GM23338 (cell line): ENCODE measurements around the gene CHRNA4. TPM values are rescaled to one million over a fixed set of nuclear protein-coding genes. Genes with fewer than 3 reads are reported as not detected.

ENCODE experiments used
- ATAC-seq: fragments of 200-7000 bp; cut with Tn5 transposase; 3 replicates; pipeline ENCODE4 v1.9.1; 2020
- DNase-seq: peaks from one replicate; pipeline ENCODE4 v3.0.0-alpha.2; 2015; ENCODE audit warnings: low spot score
- H2AFZ ChIP-seq: fragments of 200-600 bp; sonication (generic); 2 replicates; pipeline ENCODE4 v1.8.0; 2016; ENCODE audit warnings: antibody characterized with exemption, mild to moderate bottlenecking, moderate library complexity
- H3F3A ChIP-seq: fragments of 200-600 bp; sonication (generic); replicated peaks from 2 replicates; pipeline ENCODE4 v1.8.0; 2017; ENCODE audit warnings: antibody characterized with exemption, mixed run types, low read depth
- H3K27ac ChIP-seq: fragments of 200-600 bp; sonication (generic); 2 replicates; pipeline ENCODE4 v1.6.1; 2016; ENCODE audit warnings: low read depth
- H3K27me3 ChIP-seq: fragments of 200-600 bp; sonication (generic); 2 replicates; pipeline ENCODE4 v1.8.0; 2016; ENCODE audit warnings: mild to moderate bottlenecking, mixed run types, moderate library complexity; ENCODE audit not compliant: insufficient read depth
- H3K36me3 ChIP-seq: fragments of 200-600 bp; sonication (generic); 2 replicates; pipeline ENCODE4 v1.8.0; 2016; ENCODE audit warnings: mild to moderate bottlenecking; ENCODE audit not compliant: insufficient read depth
- H3K4me1 ChIP-seq: fragments of 200-600 bp; sonication (generic); 2 replicates; pipeline ENCODE4 v1.8.0; 2016; ENCODE audit warnings: mild to moderate bottlenecking, moderate library complexity; ENCODE audit not compliant: insufficient read depth
- H3K4me2 ChIP-seq: fragments of 200-600 bp; sonication (generic); 2 replicates; pipeline ENCODE4 v1.7.1; 2017; ENCODE audit warnings: mixed run types
- H3K4me3 ChIP-seq: fragments of 200-600 bp; sonication (generic); 2 replicates; pipeline ENCODE4 v1.6.1; 2016; ENCODE audit warnings: mixed run types
- H3K79me2 ChIP-seq: fragments of 200-600 bp; sonication (generic); replicated peaks from 2 replicates; pipeline ENCODE4 v1.8.0; 2017; ENCODE audit warnings: mild to moderate bottlenecking; ENCODE audit not compliant: insufficient read depth
- H3K9me2 ChIP-seq: fragments of 200-600 bp; sonication (generic); 2 replicates; pipeline ENCODE4 v1.8.0; 2017; ENCODE audit not compliant: insufficient read depth
- H4K20me1 ChIP-seq: fragments of 200-600 bp; sonication (generic); replicated peaks from 2 replicates; pipeline ENCODE4 v1.8.0; 2017; ENCODE audit warnings: mild to moderate bottlenecking; ENCODE audit not compliant: insufficient read depth
- H3K27ac Mint-ChIP-seq: 2 replicates; pipeline ENCODE4 v1.8.0; 2020; ENCODE audit warnings: inconsistent platforms, mild to moderate bottlenecking, moderate library complexity, mixed read lengths
- H3K27me3 Mint-ChIP-seq: 3 replicates; pipeline ENCODE4 v1.8.0; 2022; ENCODE audit warnings: low read depth, mild to moderate bottlenecking, moderate library complexity, mixed read lengths, inconsistent platforms; ENCODE audit not compliant: insufficient read depth, poor library complexity
- H3K36me3 Mint-ChIP-seq: 3 replicates; pipeline ENCODE4 v1.8.0; 2021; ENCODE audit warnings: low read depth, mild to moderate bottlenecking, inconsistent platforms, moderate library complexity, mixed read lengths
- H3K4me1 Mint-ChIP-seq: 3 replicates; pipeline ENCODE4 v1.8.0; 2020; ENCODE audit warnings: mild to moderate bottlenecking, inconsistent platforms, mixed read lengths
- H3K4me3 Mint-ChIP-seq: 3 replicates; pipeline ENCODE4 v1.8.0; 2021; ENCODE audit warnings: moderate library complexity, mild to moderate bottlenecking, inconsistent platforms, mixed read lengths
- H3K9me3 Mint-ChIP-seq: 3 replicates; pipeline ENCODE4 v1.8.0; 2020; ENCODE audit warnings: moderate library complexity, mild to moderate bottlenecking, inconsistent platforms, mixed read lengths
- EZH2 ChIP-seq: fragments of 200-600 bp; sonication (generic); IDR thresholded peaks from one replicate; pipeline ENCODE4 v1.8.0; 2017; ENCODE audit warnings: antibody characterized with exemption, mild to moderate bottlenecking, low read depth; ENCODE audit not compliant: unreplicated experiment
- EZH2phosphoT487 ChIP-seq: fragments of 200-600 bp; sonication (generic); IDR thresholded peaks from one replicate; pipeline ENCODE4 v1.8.1; 2018; ENCODE audit warnings: antibody characterized with exemption; ENCODE audit not compliant: unreplicated experiment
- JUNB ChIP-seq: IDR thresholded peaks from one replicate; pipeline ENCODE4 v1.6.1; 2016; ENCODE audit warnings: antibody characterized with exemption; ENCODE audit not compliant: unreplicated experiment
- NANOG ChIP-seq: IDR thresholded peaks from 2 replicates; pipeline ENCODE4 v1.6.1; 2016; ENCODE audit warnings: antibody characterized with exemption, borderline replicate concordance
- POLR2AphosphoS5 ChIP-seq: IDR thresholded peaks from 2 replicates; pipeline ENCODE4 v1.6.1; 2016; ENCODE audit warnings: antibody characterized with exemption, low read depth
- STAT1 ChIP-seq: IDR thresholded peaks from one replicate; pipeline ENCODE4 v1.6.1; 2016; ENCODE audit warnings: antibody characterized with exemption; ENCODE audit not compliant: unreplicated experiment
- ZNF114 ChIP-seq: fragments of 250-450 bp; sonication (Bioruptor Pico); IDR thresholded peaks from 2 replicates; pipeline ENCODE4 v1.5.0; 2020; ENCODE audit warnings: mild to moderate bottlenecking, moderate library complexity
- ZNF462 ChIP-seq: fragments of 250-450 bp; sonication (Bioruptor Pico); IDR thresholded peaks from 2 replicates; pipeline ENCODE4 v1.5.0; 2020; ENCODE audit warnings: mild to moderate bottlenecking, moderate library complexity
- polyA plus RNA-seq: library from polyadenylated mRNA; unstranded; fragments of >200 nt; fragmentation: Nextera tagmentation; extraction: Ambion mirVana; gene quantifications from 2 replicates; pipeline ENCODE4 v1.2.1, GENCODE V29; 2016
- total RNA-seq: library from RNA; depleted of rRNA; stranded (reverse); fragments of >200 nt; shearing (Covaris generic); gene quantifications from 2 replicates; pipeline ENCODE4 v1.2.3, GENCODE V29; 2014

The CHRNA4 gene
- total and polyA plus RNA-seq, 2 experiments from 2014 or later: 2.7 to 3.9 TPM

- Mint-ChIP-seq H3K27me3 (peaks cover 18% of the 10 kb centered on the region), H3K9me3 (no peaks in the 10 kb centered on the region), H3K4me3 (no peak overlapping the region; the same call in 2 of the 3 replicates), H3K27ac (no peak overlapping the region), H3K36me3 (no peaks in the 10 kb centered on the region; the same call in 2 of the 3 replicates), H3K4me1 (peaks cover 23% of the 10 kb centered on the region)
- TF ChIP-seq POLR2AphosphoS5 (no peak), EZH2 (no peak), ZNF462 (CRISPR knock-in tag) (no peak), JUNB (no peak), ZNF114 (CRISPR knock-in tag) (no peak), NANOG (no peak), STAT1 (no peak), EZH2phosphoT487 (no peak)
- DNase-seq (no peak), ATAC-seq (no peak)
- H3F3A ChIP-seq: no peaks in the 10 kb centered on the region
- H4K20me1 ChIP-seq: no peaks in the 10 kb centered on the region
- H2AFZ ChIP-seq: no peak overlapping the region
- no peak overlapping the region for H3K4me2 ChIP-seq
- no peak overlapping the region for H3K4me3 ChIP-seq
- H3K36me3 ChIP-seq: no peaks in the 10 kb centered on the region
- H3K9me2 ChIP-seq: no peaks in the 10 kb centered on the region
- H3K4me1 ChIP-seq: no peaks in the 10 kb centered on the region
- H3K79me2 ChIP-seq: no peaks in the 10 kb centered on the region
- H3K27me3 ChIP-seq: peaks cover 9% of the 10 kb centered on the region; the same call in 1 of the 2 replicates
- no peak overlapping the region for H3K27ac ChIP-seq
Observed at GRCh38 chr20:63366390-63367365, 5.5 kb upstream of the CHRNA4 start.
